OCI-LY3 (cell line): ENCODE results near the gene GPR146.

Experiments used
- CTCF ChIP-seq: fragments of 200-600, 300-600 bp; sonication (generic); IDR thresholded peaks from 2 replicates; pipeline ENCODE4 v1.5.1; 2014; ENCODE audit warnings: antibody characterized with exemption, low read length, low read depth
- EZH2phosphoT487 ChIP-seq: fragments of 200-600 bp; shearing (Covaris generic); IDR thresholded peaks from 2 replicates; pipeline ENCODE4 v1.6.1; 2018; ENCODE audit warnings: antibody characterized with exemption, mixed run types, low read depth

GRCh38 chr7:1055491-1055955 lies 11.2 kb downstream of the GPR146 start:
- TF ChIP-seq CTCF (no peak), EZH2phosphoT487 (no peak)
